ENCODE measurements around the gene ELOVL7. TPM values are rescaled to one million over a fixed set of nuclear protein-coding genes. Genes with fewer than 3 reads are reported as not detected.
"Not testable (repeated sequence)": the region's sequence is repeated elsewhere in the genome, so short reads cannot be mapped to it uniquely, and the experiment has no call there.

The ELOVL7 gene
- polyA plus RNA-seq, 6 donors from 2014 or later = 0.17 to 3.4 (median 0.69) TPM; not detected in 1

- no peak for DNase-seq
- Mint-ChIP-seq H3K36me3 (peaks cover 0 to 8% of the 10 kb centered on the region in 2 donors), H3K27ac (no peak overlapping the region), H3K9me3 (peaks cover 0 to 6% (median 2%) of the 10 kb centered on the region in 7 donors), H3K4me1 (no peaks in the 10 kb centered on the region), H3K4me3 (no peak overlapping the region), H3K27me3 (peaks cover 0 to 7% (median 0%) of the 10 kb centered on the region in 3 donors)
- ATAC-seq (ENCODE audit: low read depth in 2 of 2) = no peak
Measured at GRCh38 chr5:60802986-60803385, 41.1 kb downstream of the ELOVL7 start.

- Mint-ChIP-seq H3K4me1 (no peaks in the 10 kb centered on the region), H3K27ac (peak overlapping the region in 1 of 6 donors; percentile 36), H3K27me3 (peaks cover 0 to 7% (median 0%) of the 10 kb centered on the region in 3 donors), H3K9me3 (peaks cover 0 to 6% (median 0%) of the 10 kb centered on the region in 7 donors), H3K4me3 (no peak overlapping the region), H3K36me3 (peaks cover 0 to 8% of the 10 kb centered on the region in 2 donors)
- ATAC-seq (ENCODE audit: low read depth in 2 of 2) (no peak), DNase-seq (no peak)
Measured at GRCh38 chr5:60802226-60802625, 41.8 kb downstream of the ELOVL7 start.

- Mint-ChIP-seq H3K4me3 (no peak overlapping the region), H3K27ac (no peak overlapping the region), H3K36me3 (no peaks in the 10 kb centered on the region), H3K27me3 (peaks cover 0 to 7% (median 0%) of the 10 kb centered on the region in 3 donors), H3K4me1 (no peaks in the 10 kb centered on the region), H3K9me3 (no peaks in the 10 kb centered on the region)
- DNase-seq (no peak), ATAC-seq (ENCODE audit: low read depth in 2 of 2) (no peak)
Measured at GRCh38 chr5:60797482-60798153, 46.5 kb downstream of the ELOVL7 start.

GRCh38 chr5:60795424-60795950 is 48.6 kb downstream of the ELOVL7 start:
- H3K36me3 Mint-ChIP-seq; DNase-seq; H3K4me3 Mint-ChIP-seq; H3K27me3 Mint-ChIP-seq; H3K9me3 Mint-ChIP-seq; ATAC-seq (ENCODE audit: low read depth in 2 of 2); H3K4me1 Mint-ChIP-seq: not testable (repeated sequence)
- H3K27ac Mint-ChIP-seq = peak overlapping the region in 1 of 6 donors; percentile 13

- DNase-seq (no peak), ATAC-seq (ENCODE audit: low read depth in 2 of 2) (no peak)
- Mint-ChIP-seq H3K27me3 (peaks cover 0 to 7% (median 0%) of the 10 kb centered on the region in 3 donors), H3K4me1 (no peaks in the 10 kb centered on the region), H3K36me3 (no peaks in the 10 kb centered on the region), H3K27ac (peak overlapping the region in 1 of 6 donors; percentile 48), H3K9me3 (no peaks in the 10 kb centered on the region), H3K4me3 (no peak overlapping the region)
Measured at GRCh38 chr5:60794691-60795090, 49.4 kb downstream of the ELOVL7 start.

- no peak overlapping the region for H3K4me3 Mint-ChIP-seq
- no peak overlapping the region for H3K27ac Mint-ChIP-seq
- H3K36me3 Mint-ChIP-seq = no peaks in the 10 kb centered on the region
- ATAC-seq (ENCODE audit: low read depth in 2 of 2) (no peak), DNase-seq (no peak)
- no peaks in the 10 kb centered on the region for H3K9me3 Mint-ChIP-seq
- no peaks in the 10 kb centered on the region for H3K4me1 Mint-ChIP-seq
- peaks cover 0 to 7% (median 0%) of the 10 kb centered on the region in 3 donors for H3K27me3 Mint-ChIP-seq
Measured at GRCh38 chr5:60792438-60792837, 51.6 kb downstream of the ELOVL7 start.

- H3K4me1 Mint-ChIP-seq = no peaks in the 10 kb centered on the region
- H3K36me3 Mint-ChIP-seq = no peaks in the 10 kb centered on the region
- no peak overlapping the region for H3K27ac Mint-ChIP-seq
- H3K9me3 Mint-ChIP-seq = peaks cover 0 to 4% (median 0%) of the 10 kb centered on the region in 7 donors
- H3K27me3 Mint-ChIP-seq = peaks cover 0 to 8% (median 0%) of the 10 kb centered on the region in 3 donors
- ATAC-seq (ENCODE audit: low read depth in 2 of 2) = no peak
- no peak overlapping the region for H3K4me3 Mint-ChIP-seq
- no peak for DNase-seq
Measured at GRCh38 chr5:60789551-60789950, 54.5 kb downstream of the ELOVL7 start.

GRCh38 chr5:60788863-60789513 is 55.1 kb downstream of the ELOVL7 start:
- peaks cover 0 to 8% (median 0%) of the 10 kb centered on the region in 3 donors for H3K27me3 Mint-ChIP-seq
- peaks cover 0 to 4% (median 0%) of the 10 kb centered on the region in 7 donors for H3K9me3 Mint-ChIP-seq
- no peak for DNase-seq
- ATAC-seq (ENCODE audit: low read depth in 2 of 2) = no peak
- H3K27ac Mint-ChIP-seq = peak overlapping the region in 1 of 6 donors; percentile 22
- H3K4me3 Mint-ChIP-seq = no peak overlapping the region
- no peaks in the 10 kb centered on the region for H3K4me1 Mint-ChIP-seq
- H3K36me3 Mint-ChIP-seq = no peaks in the 10 kb centered on the region

- Mint-ChIP-seq H3K27me3 (peaks cover 0 to 4% (median 0%) of the 10 kb centered on the region in 3 donors), H3K27ac (no peak overlapping the region), H3K36me3 (peaks cover 0 to 5% of the 10 kb centered on the region in 2 donors), H3K4me3 (no peak overlapping the region), H3K4me1 (no peaks in the 10 kb centered on the region), H3K9me3 (peaks cover 4 to 18% (median 5%) of the 10 kb centered on the region in 7 donors)
- ATAC-seq (ENCODE audit: low read depth in 2 of 2) = no peak
- no peak for DNase-seq
Measured at GRCh38 chr5:60779466-60779865, 64.6 kb downstream of the ELOVL7 start.

GRCh38 chr5:60776343-60776742 is 67.7 kb downstream of the ELOVL7 start:
- no peak overlapping the region for H3K27ac Mint-ChIP-seq
- H3K36me3 Mint-ChIP-seq = peaks cover 0 to 5% of the 10 kb centered on the region in 2 donors
- peaks cover 4 to 25% (median 10%) of the 10 kb centered on the region in 7 donors for H3K9me3 Mint-ChIP-seq
- no peaks in the 10 kb centered on the region for H3K4me1 Mint-ChIP-seq
- no peak for DNase-seq
- no peak overlapping the region for H3K4me3 Mint-ChIP-seq
- peaks cover 0 to 8% (median 0%) of the 10 kb centered on the region in 3 donors for H3K27me3 Mint-ChIP-seq
- ATAC-seq (ENCODE audit: low read depth in 2 of 2) = no peak

GRCh38 chr5:60765019-60765709 is 78.9 kb downstream of the ELOVL7 start:
- H3K4me3 Mint-ChIP-seq = no peak overlapping the region

GRCh38 chr5:60763061-60763460 is 81.0 kb downstream of the ELOVL7 start:
- Mint-ChIP-seq H3K9me3 (peaks cover 0 to 8% (median 0%) of the 10 kb centered on the region in 7 donors), H3K36me3 (no peaks in the 10 kb centered on the region), H3K4me3 (no peak overlapping the region), H3K4me1 (no peaks in the 10 kb centered on the region), H3K27me3 (no peaks in the 10 kb centered on the region), H3K27ac (no peak overlapping the region)
- ATAC-seq (ENCODE audit: low read depth in 2 of 2) = no peak
- DNase-seq = no peak

More at GRCh38 chr5:60765019-60765709, 78.9 kb downstream of the ELOVL7 start:
- Mint-ChIP-seq H3K4me1 (no peaks in the 10 kb centered on the region), H3K9me3 (peaks cover 0 to 5% (median 0%) of the 10 kb centered on the region in 7 donors), H3K27me3 (no peaks in the 10 kb centered on the region), H3K36me3 (no peaks in the 10 kb centered on the region), H3K27ac (no peak overlapping the region)
- DNase-seq (no peak), ATAC-seq (ENCODE audit: low read depth in 2 of 2) (no peak)

GRCh38 chr5:60754495-60754894 is 89.6 kb downstream of the ELOVL7 start:
- Mint-ChIP-seq H3K27me3 (no peaks in the 10 kb centered on the region), H3K4me3 (no peak overlapping the region), H3K27ac (no peak overlapping the region), H3K4me1 (no peaks in the 10 kb centered on the region), H3K9me3 (no peaks in the 10 kb centered on the region), H3K36me3 (no peaks in the 10 kb centered on the region)
- DNase-seq = no peak
- no peak for ATAC-seq (ENCODE audit: low read depth in 2 of 2)
